NCI-H2107 treated with DMSO at 0.1 percent for 48 hours (cell line): ENCODE data around the gene GFOD1.

Experiments used
- DNase-seq: peaks from one replicate; lab custom pipeline; 2025; ENCODE audit not compliant: unreplicated experiment; lab: John Stamatoyannopoulos, UW

The GFOD1 gene

GRCh38 chr6:13383328-13384163, 103.9 kb downstream of the GFOD1 start:
- peak; percentile 19 for DNase-seq

GRCh38 chr6:13380761-13381160, 106.6 kb downstream of the GFOD1 start:
- no peak for DNase-seq

- DNase-seq, result no peak
Observed at GRCh38 chr6:13378669-13379590, 108.5 kb downstream of the GFOD1 start.

GRCh38 chr6:13377054-13377758, 110.2 kb downstream of the GFOD1 start:
- no peak for DNase-seq

GRCh38 chr6:13375360-13375878, 112.0 kb downstream of the GFOD1 start:
- DNase-seq, result no peak

- no peak for DNase-seq
Observed at GRCh38 chr6:13373919-13374318, 113.5 kb downstream of the GFOD1 start.

- no peak for DNase-seq
Observed at GRCh38 chr6:13373488-13373886, 113.9 kb downstream of the GFOD1 start.

GRCh38 chr6:13372688-13373487, 114.5 kb downstream of the GFOD1 start:
- DNase-seq, result no peak

- no peak for DNase-seq
Observed at GRCh38 chr6:13372076-13372475, 115.3 kb downstream of the GFOD1 start.

- DNase-seq, result no peak
Observed at GRCh38 chr6:13371421-13372072, 115.9 kb downstream of the GFOD1 start.

GRCh38 chr6:13370623-13371022, 116.8 kb downstream of the GFOD1 start:
- DNase-seq, result no peak

- no peak for DNase-seq
Observed at GRCh38 chr6:13369591-13369990, 117.8 kb downstream of the GFOD1 start.

GRCh38 chr6:13368731-13369115, 118.7 kb downstream of the GFOD1 start:
- no peak for DNase-seq

- no peak for DNase-seq
Observed at GRCh38 chr6:13368079-13368730, 119.2 kb downstream of the GFOD1 start.

GRCh38 chr6:13367396-13367795, 120.0 kb downstream of the GFOD1 start:
- DNase-seq, result no peak

- DNase-seq, result no peak
Observed at GRCh38 chr6:13365320-13365719, 122.1 kb downstream of the GFOD1 start.

- DNase-seq, result no peak
Observed at GRCh38 chr6:13364842-13365241, 122.6 kb downstream of the GFOD1 start.

GRCh38 chr6:13362412-13362811, 125.0 kb downstream of the GFOD1 start:
- no peak for DNase-seq
